ENCODE results near the gene PML. TPM values are rescaled to one million over a fixed set of nuclear protein-coding genes. Genes with fewer than 3 reads are reported as not detected.

Gene PML
- total and polyA plus RNA-seq, 4 donors: 33.9 to 80.5 (median 60.8) TPM

- Histone ChIP-seq H3K36me3 (ENCODE audit: control insufficient read depth in 4 of 4, insufficient read depth in 4 of 4, low read length in 4 of 4) (peaks cover 0 to 4% (median 0%) of the 10 kb centered on the region in 4 donors), H3K27ac (ENCODE audit: low read depth in 1 of 2, low read length in 1 of 2) (peak overlapping the region; percentile 47 to 78), H3K9ac (ENCODE audit: insufficient read depth in 1 of 2, low read length in 2 of 2) (no peak overlapping the region), H3K27me3 (ENCODE audit: control insufficient read depth in 3 of 3, insufficient read depth in 3 of 3, low read length in 2 of 3) (no peaks in the 10 kb centered on the region), H3K9me3 (ENCODE audit: control insufficient read depth in 4 of 4, insufficient read depth in 3 of 4, low read length in 3 of 4) (no peaks in the 10 kb centered on the region), H3K4me3 (no peak overlapping the region), H3K4me1 (ENCODE audit: control insufficient read depth in 5 of 5, insufficient read depth in 5 of 5, low read length in 5 of 5) (peaks cover 20 to 64% (median 34%) of the 10 kb centered on the region in 5 donors)
- TF ChIP-seq, protein P1, sequence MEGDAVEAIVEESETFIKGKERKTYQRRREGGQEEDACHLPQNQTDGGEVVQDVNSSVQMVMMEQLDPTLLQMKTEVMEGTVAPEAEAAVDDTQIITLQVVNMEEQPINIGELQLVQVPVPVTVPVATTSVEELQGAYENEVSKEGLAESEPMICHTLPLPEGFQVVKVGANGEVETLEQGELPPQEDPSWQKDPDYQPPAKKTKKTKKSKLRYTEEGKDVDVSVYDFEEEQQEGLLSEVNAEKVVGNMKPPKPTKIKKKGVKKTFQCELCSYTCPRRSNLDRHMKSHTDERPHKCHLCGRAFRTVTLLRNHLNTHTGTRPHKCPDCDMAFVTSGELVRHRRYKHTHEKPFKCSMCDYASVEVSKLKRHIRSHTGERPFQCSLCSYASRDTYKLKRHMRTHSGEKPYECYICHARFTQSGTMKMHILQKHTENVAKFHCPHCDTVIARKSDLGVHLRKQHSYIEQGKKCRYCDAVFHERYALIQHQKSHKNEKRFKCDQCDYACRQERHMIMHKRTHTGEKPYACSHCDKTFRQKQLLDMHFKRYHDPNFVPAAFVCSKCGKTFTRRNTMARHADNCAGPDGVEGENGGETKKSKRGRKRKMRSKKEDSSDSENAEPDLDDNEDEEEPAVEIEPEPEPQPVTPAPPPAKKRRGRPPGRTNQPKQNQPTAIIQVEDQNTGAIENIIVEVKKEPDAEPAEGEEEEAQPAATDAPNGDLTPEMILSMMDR (IDR thresholded peaks at IDR 0.05; ENCODE audit: control extremely low read depth, extremely low read depth): no peak
- ATAC-seq (ENCODE audit: insufficient read depth, low FRiP score) (no peak), DNase-seq (no peak)
- WGBS, 2 donors: 88 to 100% methylated on average over 1 of the region's 1 CpG
These were observed 7.8 kb upstream of the PML start for GRCh38 chr15:73986776-73987056.

GRCh38 chr15:73987250-73987649, 7.3 kb upstream of the PML start:
- Histone ChIP-seq H3K27ac (ENCODE audit: low read depth in 1 of 2, low read length in 1 of 2) (peak overlapping the region; percentile 47 to 78), H3K4me3 (no peak overlapping the region), H3K9me3 (ENCODE audit: control insufficient read depth in 4 of 4, insufficient read depth in 3 of 4, low read length in 3 of 4) (no peaks in the 10 kb centered on the region), H3K27me3 (ENCODE audit: control insufficient read depth in 3 of 3, insufficient read depth in 3 of 3, low read length in 2 of 3) (no peaks in the 10 kb centered on the region), H3K36me3 (ENCODE audit: control insufficient read depth in 4 of 4, insufficient read depth in 4 of 4, low read length in 4 of 4) (peaks cover 0 to 4% (median 0%) of the 10 kb centered on the region in 4 donors), H3K9ac (ENCODE audit: insufficient read depth in 1 of 2, low read length in 2 of 2) (no peak overlapping the region), H3K4me1 (ENCODE audit: control insufficient read depth in 5 of 5, insufficient read depth in 5 of 5, low read length in 5 of 5) (peaks cover 15 to 60% (median 29%) of the 10 kb centered on the region in 5 donors)
- TF ChIP-seq, protein P1 (IDR thresholded peaks at IDR 0.05; ENCODE audit: control extremely low read depth, extremely low read depth): no peak
- ATAC-seq (ENCODE audit: insufficient read depth, low FRiP score) (no peak), DNase-seq (no peak)
- 87 to 89% methylated on average over 4 of the region's 4 CpGs for WGBS, 2 donors

DNA sequence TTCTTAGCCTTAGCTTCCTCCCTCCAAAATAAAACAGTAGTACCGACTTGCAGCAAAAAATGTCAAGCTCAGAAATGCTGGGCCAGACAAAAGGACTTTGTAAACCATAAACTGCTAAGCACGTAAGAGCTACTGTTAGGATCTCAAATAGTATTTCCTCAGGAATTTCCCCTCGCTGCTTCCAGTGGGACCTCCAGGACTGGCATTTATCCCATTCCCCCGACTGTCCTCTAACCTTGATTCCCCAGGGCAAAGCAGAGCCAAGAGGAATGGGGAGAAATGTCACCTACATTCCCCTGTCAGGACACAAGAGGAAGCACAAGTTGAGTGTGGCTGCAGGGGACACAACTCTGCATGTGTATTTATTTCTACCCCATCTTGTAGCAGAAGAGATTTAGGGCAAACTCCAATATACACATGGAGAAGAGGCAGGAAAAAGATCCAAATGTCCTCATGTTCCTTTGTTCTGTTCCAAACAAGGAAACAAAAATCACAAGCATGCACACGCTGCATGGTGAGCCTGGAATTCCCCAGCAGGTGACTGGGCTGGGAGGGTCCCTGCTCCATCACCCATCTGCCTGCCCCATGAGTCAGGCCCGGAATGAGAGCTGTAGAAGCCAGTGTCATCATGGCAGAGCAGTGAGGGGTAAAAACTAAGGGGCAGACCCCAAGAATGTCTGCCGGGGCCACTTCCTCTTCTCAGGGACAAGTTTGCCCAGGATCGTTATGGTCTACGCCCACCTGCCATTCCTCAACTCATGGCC, 6.7 kb upstream of the PML start:
- 50 to 55% methylated on average over 9 of the region's 9 CpGs for WGBS, 2 donors
- Histone ChIP-seq H3K27ac (ENCODE audit: low read depth in 1 of 2, low read length in 1 of 2) (peak overlapping the region; percentile 47 to 76), H3K36me3 (ENCODE audit: control insufficient read depth in 4 of 4, insufficient read depth in 4 of 4, low read length in 4 of 4) (peaks cover 0 to 4% (median 0%) of the 10 kb centered on the region in 4 donors), H3K4me3 (no peak overlapping the region), H3K4me1 (ENCODE audit: control insufficient read depth in 5 of 5, insufficient read depth in 5 of 5, low read length in 5 of 5) (peaks cover 10 to 62% (median 27%) of the 10 kb centered on the region in 5 donors), H3K9me3 (ENCODE audit: control insufficient read depth in 4 of 4, insufficient read depth in 3 of 4, low read length in 3 of 4) (no peaks in the 10 kb centered on the region), H3K9ac (ENCODE audit: insufficient read depth in 1 of 2, low read length in 2 of 2) (no peak overlapping the region), H3K27me3 (ENCODE audit: control insufficient read depth in 3 of 3, insufficient read depth in 3 of 3, low read length in 2 of 3) (no peaks in the 10 kb centered on the region)
- no peak for DNase-seq
- ATAC-seq (ENCODE audit: insufficient read depth, low FRiP score): no peak
- TF ChIP-seq, protein P1 (IDR thresholded peaks at IDR 0.05; ENCODE audit: control extremely low read depth, extremely low read depth): no peak

Data from lung (tissue), 12 donors.